Stimulated activated CD8-positive, alpha-beta memory T cell treated with anti-CD3 and anti-CD28 coated beads, Interleukin-4, amount 100 ng/mL, for 1 hour (primary cell): Measurements from ENCODE around the gene UFC1.

Experiments
- DNase-seq, 2 donors: peaks; one replicate each; pipeline ENCODE4 v3.0.0-alpha.2; 2020; ENCODE audit warnings: low read depth in 2 of 2, low spot score in 1 of 2

Gene UFC1

GRCh38 chr1:161168906-161169305 lies 15.1 kb downstream of the UFC1 start:
- DNase-seq: no peak

GRCh38 chr1:161171191-161171590 lies 17.4 kb downstream of the UFC1 start:
- no peak for DNase-seq

GRCh38 chr1:161171696-161172095 lies 17.9 kb downstream of the UFC1 start:
- DNase-seq: no peak

- no peak for DNase-seq
Observed at GRCh38 chr1:161172349-161172748, 18.6 kb downstream of the UFC1 start.

GRCh38 chr1:161172776-161173376 lies 19.1 kb downstream of the UFC1 start:
- DNase-seq: no peak

GRCh38 chr1:161173711-161174110 lies 19.9 kb downstream of the UFC1 start:
- DNase-seq: no peak

GRCh38 chr1:161174911-161175310 lies 21.1 kb downstream of the UFC1 start:
- DNase-seq: no peak

- DNase-seq: no peak
Observed at GRCh38 chr1:161175771-161176453, 22.1 kb downstream of the UFC1 start.

GRCh38 chr1:161176468-161177111 lies 22.8 kb downstream of the UFC1 start:
- no peak for DNase-seq

- peak; percentile 88 to 94 for DNase-seq
Observed at GRCh38 chr1:161177112-161177935, 23.5 kb downstream of the UFC1 start, which contains the start of gene B4GALT3. TSS of gene B4GALT3 (minus strand) at chr1:161177507. CDS start at chr1:161176060, 1,447 bp downstream.

- no peak for DNase-seq
Observed at GRCh38 chr1:161177936-161178244, 24.1 kb downstream of the UFC1 start.

GRCh38 chr1:161179698-161180097 lies 25.9 kb downstream of the UFC1 start:
- no peak for DNase-seq

GRCh38 chr1:161180639-161181038 lies 26.9 kb downstream of the UFC1 start:
- DNase-seq: no peak

- peak in 1 of 2 donors; percentile 26 for DNase-seq
Observed at GRCh38 chr1:161182214-161182613, 28.4 kb downstream of the UFC1 start.

GRCh38 chr1:161185282-161185682 lies 31.5 kb downstream of the UFC1 start:
- DNase-seq: peak; percentile 43 to 55

GRCh38 chr1:161185732-161186311 lies 32.0 kb downstream of the UFC1 start:
- no peak for DNase-seq

- no peak for DNase-seq
Observed at GRCh38 chr1:161187311-161187710, 33.5 kb downstream of the UFC1 start.

- DNase-seq: no peak
Observed at GRCh38 chr1:161188381-161188780, 34.6 kb downstream of the UFC1 start.

GRCh38 chr1:161189036-161189435 lies 35.3 kb downstream of the UFC1 start:
- DNase-seq: no peak

- DNase-seq: no peak
Observed at GRCh38 chr1:161190962-161191521, 37.3 kb downstream of the UFC1 start.

GRCh38 chr1:161191971-161192370 lies 38.2 kb downstream of the UFC1 start:
- DNase-seq: no peak
